Right ventricle myocardium superior (tissue), 1 donor: Measurements from ENCODE around the gene OPCML. TPM values are rescaled to one million over a fixed set of nuclear protein-coding genes. Genes with fewer than 3 reads are reported as not detected.

Source experiments
- ATAC-seq: fragments of 200-7000 bp; cut with Tn5 transposase; one replicate; pipeline ENCODE4 v1.9.1; 2020; ENCODE audit warnings: mild to moderate bottlenecking; ENCODE audit not compliant: poor library complexity
- DNase-seq: peaks from one replicate; pipeline ENCODE4 v3.0.0-alpha.2; 2020
- intact Hi-C: fragments of 100-400 bp; cut with DNase I; formaldehyde crosslinking; loops from one replicate; pipeline ENCODE4 v1.11.2; 2022
- long read RNA-seq: library from polyadenylated mRNA; unstranded; transcript quantifications from one replicate; pipeline ENCODE4 v2.0.0, GENCODE V29; 2021
- total RNA-seq: library from RNA; stranded (reverse); fragmentation: NEBNext Ultra II Directional; extraction: Animal tissue kit (Norgen Biotek cat#: 25700); gene quantifications from one replicate; pipeline ENCODE4 v1.2.1, GENCODE V29; 2021
- donor health status: DM: no; HTN: yes; CAD: no; lungs with severe emphysema.

OPCML gene
- 0.59 TPM for total RNA-seq
- long read RNA-seq, partial matches to known transcripts: 1 of 1 reads
- long read RNA-seq, other reads (novel, unspliced or antisense): 0 of 1 reads

GRCh38 chr11:133531971-133532651 is at the start of gene OPCML:
TSS of gene OPCML (minus strand) at chr11:133532501.
- intact Hi-C loops: no loop called here
- DNase-seq: no peak
- ATAC-seq: no peak

- ATAC-seq: no peak
- no peak for DNase-seq
- intact Hi-C loops: no loop called here
Observed at GRCh38 chr11:133581091-133581490, 48.8 kb upstream of the OPCML start.

- ATAC-seq (no peak), DNase-seq (no peak)
- intact Hi-C loops: no loop called here
Observed at GRCh38 chr11:133579165-133580031, 47.1 kb upstream of the OPCML start.

GRCh38 chr11:133577403-133577802 is 45.1 kb upstream of the OPCML start:
- intact Hi-C loops: no loop called here
- ATAC-seq (no peak), DNase-seq (no peak)

GRCh38 chr11:133576351-133576750 is 44.0 kb upstream of the OPCML start:
- intact Hi-C loops: no loop called here
- DNase-seq: no peak
- ATAC-seq: no peak

- DNase-seq (no peak), ATAC-seq (no peak)
- intact Hi-C loops: no loop called here
Observed at GRCh38 chr11:133573081-133573480, 40.8 kb upstream of the OPCML start.

GRCh38 chr11:133570376-133570775 is 38.1 kb upstream of the OPCML start:
- intact Hi-C loops: no loop called here
- no peak for ATAC-seq

GRCh38 chr11:133563505-133564025 is 31.3 kb upstream of the OPCML start:
- intact Hi-C loops: no loop called here
- ATAC-seq (no peak), DNase-seq (no peak)

More at GRCh38 chr11:133570376-133570775, 38.1 kb upstream of the OPCML start:
- DNase-seq: no peak

GRCh38 chr11:133560472-133560855 is 28.2 kb upstream of the OPCML start:
- intact Hi-C loops: no loop called here
- ATAC-seq (no peak), DNase-seq (no peak)

GRCh38 chr11:133559833-133560471 is 27.7 kb upstream of the OPCML start:
- ATAC-seq (no peak), DNase-seq (no peak)
- intact Hi-C loops: no loop called here

GRCh38 chr11:133559382-133559781 is 27.1 kb upstream of the OPCML start:
- no peak for ATAC-seq
- DNase-seq: no peak
- intact Hi-C loops: no loop called here

- DNase-seq (no peak), ATAC-seq (no peak)
- intact Hi-C loops: no loop called here
Observed at GRCh38 chr11:133555034-133555433, 22.7 kb upstream of the OPCML start.

GRCh38 chr11:133553885-133554740 is 21.8 kb upstream of the OPCML start:
- ATAC-seq: no peak
- intact Hi-C loops: no loop called here
- no peak for DNase-seq

GRCh38 chr11:133552938-133553337 is 20.6 kb upstream of the OPCML start:
- DNase-seq (no peak), ATAC-seq (no peak)
- intact Hi-C loops: no loop called here

- intact Hi-C loops: no loop called here
- ATAC-seq (no peak), DNase-seq (no peak)
Observed at GRCh38 chr11:133551064-133551463, 18.8 kb upstream of the OPCML start.

GRCh38 chr11:133549826-133550225 is 17.5 kb upstream of the OPCML start:
- no peak for DNase-seq
- peak; percentile 41 for ATAC-seq
- intact Hi-C loops: no loop called here

- intact Hi-C loops: no loop called here
- DNase-seq (no peak), ATAC-seq (no peak)
Observed at GRCh38 chr11:133548641-133549040, 16.3 kb upstream of the OPCML start.

- DNase-seq (no peak), ATAC-seq (no peak)
- intact Hi-C loops: no loop called here
Observed at GRCh38 chr11:133547808-133548494, 15.7 kb upstream of the OPCML start.
